Karpas-422 (cell line): Measurements from ENCODE around the gene ITPR2. TPM values are rescaled to one million over a fixed set of nuclear protein-coding genes. Genes with fewer than 3 reads are reported as not detected.

Experiments used
- DNase-seq: peaks from one replicate; pipeline ENCODE4 v3.0.0-alpha.2; 2015
- H2AFZ ChIP-seq: fragments of 200-600 bp; sonication (generic); 2 replicates; pipeline ENCODE4 v1.6.1; 2014; ENCODE audit warnings: antibody characterized with exemption, low read length, mixed read lengths
- H3K27ac ChIP-seq: fragments of 200-600 bp; sonication (generic); 2 replicates; pipeline ENCODE4 v1.5.1; 2014; ENCODE audit warnings: mild to moderate bottlenecking, low read length, moderate library complexity
- H3K27me3 ChIP-seq: fragments of 200-600 bp; sonication (generic); 2 replicates; pipeline ENCODE4 v1.6.1; 2014; ENCODE audit warnings: low read length, mixed read lengths
- H3K36me3 ChIP-seq: fragments of 200-600 bp; sonication (generic); 2 replicates; pipeline ENCODE4 v1.6.1; 2014; ENCODE audit warnings: low read length, mixed read lengths; ENCODE audit not compliant: insufficient read depth
- H3K4me1 ChIP-seq: fragments of 200-600 bp; sonication (generic); 2 replicates; pipeline ENCODE4 v1.6.1; 2014; ENCODE audit warnings: mild to moderate bottlenecking, low read length, mixed read lengths
- H3K4me2 ChIP-seq: fragments of 200-600 bp; sonication (generic); 2 replicates; pipeline ENCODE4 v1.6.1; 2014; ENCODE audit warnings: low read length, low read depth, mild to moderate bottlenecking; ENCODE audit not compliant: poor library complexity, severe bottlenecking
- H3K4me3 ChIP-seq: fragments of 200-600 bp; sonication (generic); 2 replicates; pipeline ENCODE4 v1.5.1; 2014; ENCODE audit warnings: mild to moderate bottlenecking, antibody characterized with exemption, low read length, mixed read lengths
- H3K79me2 ChIP-seq: fragments of 200-600 bp; sonication (generic); 2 replicates; pipeline ENCODE4 v1.6.1; 2014; ENCODE audit warnings: mild to moderate bottlenecking, low read length, mixed read lengths
- H3K9ac ChIP-seq: fragments of 200-600 bp; sonication (generic); 2 replicates; pipeline ENCODE4 v1.6.0; 2014; ENCODE audit warnings: low read length
- H3K9me2 ChIP-seq: fragments of 200-600 bp; sonication (generic), shearing (Covaris generic); replicated peaks from 2 replicates; pipeline ENCODE4 v1.6.0; 2014; ENCODE audit warnings: mild to moderate bottlenecking, low read length, moderate library complexity; ENCODE audit not compliant: insufficient read depth
- H3K9me3 ChIP-seq: fragments of 300-700, 200-600 bp; sonication (generic); 2 replicates; pipeline ENCODE4 v1.6.1; 2014; ENCODE audit warnings: low read length, mixed read lengths
- H4K20me1 ChIP-seq: fragments of 200-600 bp; sonication (generic); 2 replicates; pipeline ENCODE4 v1.6.1; 2014; ENCODE audit warnings: mild to moderate bottlenecking, antibody characterized with exemption, low read length, low read depth; ENCODE audit not compliant: insufficient read depth
- total RNA-seq: library from RNA; depleted of rRNA; stranded (reverse); fragments of >200 nt; shearing (Covaris generic); gene quantifications from 2 replicates; pipeline ENCODE4 v1.2.3, GENCODE V29; 2014; ENCODE audit warnings: low replicate concordance

ITPR2 gene
- total RNA-seq, 1 experiment from 2014 or later = 128 TPM

GRCh38 chr12:26773313-26774104 is 59.5 kb downstream of the ITPR2 start:
- H2AFZ ChIP-seq = no peak overlapping the region
- no peak for DNase-seq
- H3K4me1 ChIP-seq = peaks cover 28% of the 10 kb centered on the region
- H3K79me2 ChIP-seq = peaks cover 90% of the 10 kb centered on the region
- H3K9me2 ChIP-seq = no peaks in the 10 kb centered on the region
- H3K9me3 ChIP-seq = no peaks in the 10 kb centered on the region
- no peak overlapping the region for H3K4me2 ChIP-seq
- no peaks in the 10 kb centered on the region for H4K20me1 ChIP-seq
- no peak overlapping the region for H3K9ac ChIP-seq
- no peak overlapping the region; the same call in 1 of the 2 replicates for H3K27ac ChIP-seq
- H3K4me3 ChIP-seq = no peak overlapping the region
- peaks cover 10% of the 10 kb centered on the region for H3K36me3 ChIP-seq
- H3K27me3 ChIP-seq = no peaks in the 10 kb centered on the region

GRCh38 chr12:26771861-26772260 is 61.1 kb downstream of the ITPR2 start:
- H3K4me2 ChIP-seq = no peak overlapping the region
- no peak for DNase-seq
- H3K9me3 ChIP-seq = no peaks in the 10 kb centered on the region
- no peaks in the 10 kb centered on the region for H4K20me1 ChIP-seq
- H3K36me3 ChIP-seq = peaks cover 9% of the 10 kb centered on the region
- H3K27me3 ChIP-seq = no peaks in the 10 kb centered on the region
- no peak overlapping the region for H2AFZ ChIP-seq
- no peak overlapping the region for H3K9ac ChIP-seq
- H3K4me1 ChIP-seq = peaks cover 23% of the 10 kb centered on the region
- H3K79me2 ChIP-seq = peaks cover 85% of the 10 kb centered on the region
- H3K9me2 ChIP-seq = no peaks in the 10 kb centered on the region
- H3K27ac ChIP-seq = no peak overlapping the region
- no peak overlapping the region for H3K4me3 ChIP-seq

GRCh38 chr12:26770239-26771070 is 62.5 kb downstream of the ITPR2 start:
- H2AFZ ChIP-seq = no peak overlapping the region
- H3K9me2 ChIP-seq = no peaks in the 10 kb centered on the region

GRCh38 chr12:26769611-26770010 is 63.4 kb downstream of the ITPR2 start:
- Histone ChIP-seq H3K36me3 (peaks cover 20% of the 10 kb centered on the region), H3K27ac (peak overlapping the region; percentile 23; the same call in 1 of the 2 replicates), H3K9ac (no peak overlapping the region), H3K4me2 (peak overlapping the region; percentile 25), H3K9me3 (peaks cover 3% of the 10 kb centered on the region; the same call in 1 of the 2 replicates), H3K79me2 (peaks cover 85% of the 10 kb centered on the region), H3K9me2 (no peaks in the 10 kb centered on the region), H4K20me1 (no peaks in the 10 kb centered on the region), H3K27me3 (no peaks in the 10 kb centered on the region), H3K4me1 (peaks cover 23% of the 10 kb centered on the region), H2AFZ (no peak overlapping the region), H3K4me3 (no peak overlapping the region)
- DNase-seq = peak; percentile 66

More at GRCh38 chr12:26770239-26771070, 62.5 kb downstream of the ITPR2 start:
- H3K9me3 ChIP-seq = peaks cover 3% of the 10 kb centered on the region; the same call in 1 of the 2 replicates
- H3K27ac ChIP-seq = peak overlapping the region; percentile 23; the same call in 1 of the 2 replicates
- no peaks in the 10 kb centered on the region for H3K27me3 ChIP-seq
- H3K79me2 ChIP-seq = peaks cover 85% of the 10 kb centered on the region
- no peak overlapping the region for H3K9ac ChIP-seq
- DNase-seq = no peak
- peaks cover 20% of the 10 kb centered on the region for H3K36me3 ChIP-seq
- no peak overlapping the region for H3K4me3 ChIP-seq
- peak overlapping the region; percentile 25 for H3K4me2 ChIP-seq
- peaks cover 23% of the 10 kb centered on the region for H3K4me1 ChIP-seq
- no peaks in the 10 kb centered on the region for H4K20me1 ChIP-seq

GRCh38 chr12:26768611-26769603 is 64.1 kb downstream of the ITPR2 start:
- H3K4me2 ChIP-seq = no peak overlapping the region
- no peaks in the 10 kb centered on the region for H4K20me1 ChIP-seq
- peaks cover 23% of the 10 kb centered on the region for H3K4me1 ChIP-seq
- no peak for DNase-seq
- peaks cover 85% of the 10 kb centered on the region for H3K79me2 ChIP-seq
- no peak overlapping the region for H2AFZ ChIP-seq
- H3K27ac ChIP-seq = no peak overlapping the region; the same call in 1 of the 2 replicates
- peaks cover 3% of the 10 kb centered on the region; the same call in 1 of the 2 replicates for H3K9me3 ChIP-seq
- H3K9ac ChIP-seq = no peak overlapping the region
- no peak overlapping the region for H3K4me3 ChIP-seq
- no peaks in the 10 kb centered on the region for H3K9me2 ChIP-seq
- H3K27me3 ChIP-seq = no peaks in the 10 kb centered on the region
- H3K36me3 ChIP-seq = peaks cover 20% of the 10 kb centered on the region

- Histone ChIP-seq H2AFZ (no peak overlapping the region), H3K9me2 (no peaks in the 10 kb centered on the region), H3K4me1 (peaks cover 20% of the 10 kb centered on the region), H3K27me3 (no peaks in the 10 kb centered on the region), H3K4me3 (no peak overlapping the region), H3K79me2 (peaks cover 87% of the 10 kb centered on the region), H3K9ac (no peak overlapping the region), H4K20me1 (no peaks in the 10 kb centered on the region), H3K27ac (no peak overlapping the region), H3K9me3 (peaks cover 3% of the 10 kb centered on the region; the same call in 1 of the 2 replicates), H3K4me2 (no peak overlapping the region), H3K36me3 (peaks cover 21% of the 10 kb centered on the region)
- DNase-seq = no peak
Observed at GRCh38 chr12:26767865-26768264, 65.1 kb downstream of the ITPR2 start.

GRCh38 chr12:26767116-26767515 is 65.9 kb downstream of the ITPR2 start:
- Histone ChIP-seq H3K4me2 (no peak overlapping the region), H3K9me3 (peaks cover 6% of the 10 kb centered on the region), H3K36me3 (peaks cover 24% of the 10 kb centered on the region), H3K79me2 (peaks cover 88% of the 10 kb centered on the region), H2AFZ (no peak overlapping the region), H3K4me1 (peaks cover 20% of the 10 kb centered on the region), H3K9me2 (no peaks in the 10 kb centered on the region), H3K27ac (no peak overlapping the region), H3K9ac (no peak overlapping the region), H4K20me1 (no peaks in the 10 kb centered on the region), H3K27me3 (no peaks in the 10 kb centered on the region), H3K4me3 (no peak overlapping the region)
- peak; percentile 54 for DNase-seq
